K562 (cell line): ENCODE results near the gene RAE1. TPM values are rescaled to one million over a fixed set of nuclear protein-coding genes. Genes with fewer than 3 reads are reported as not detected.
A peak's percentile ranks its signal among the peaks of the same experiment; 100 is the strongest.

ENCODE experiments used
- ARID4B ChIP-seq: sonication (generic); formaldehyde crosslinking; IDR thresholded peaks from 2 replicates; pipeline ENCODE4 v1.8.0; 2022; ENCODE audit warnings: mild to moderate bottlenecking, missing genetic modification reagents
- C11orf30 ChIP-seq: fragments of 450-650 bp; IDR thresholded peaks from 2 replicates; pipeline ENCODE4 v1.6.1; 2016; ENCODE audit warnings: low read depth, mild to moderate bottlenecking
- DPF2 ChIP-seq: fragments of 450-650 bp; IDR thresholded peaks from 2 replicates; pipeline ENCODE4 v1.6.1; 2016
- FOXO4 ChIP-seq: fragments of 450-650 bp; formaldehyde crosslinking; IDR thresholded peaks from 2 replicates; pipeline ENCODE4 v1.4.0; 2020; ENCODE audit warnings: mild to moderate bottlenecking, moderate library complexity
- MTA2 ChIP-seq: fragments of 450-650 bp; IDR thresholded peaks from 2 replicates; pipeline ENCODE4 v1.6.1; 2016; ENCODE audit warnings: low read depth
- NFIX ChIP-seq: fragments of 250-450 bp; sonication (Bioruptor Pico); IDR thresholded peaks from 2 replicates; pipeline ENCODE4 v1.4.0; 2020; ENCODE audit warnings: low read depth, mild to moderate bottlenecking, moderate library complexity
- TRIM24 ChIP-seq, 2 experiments: fragments of 450-650 bp; IDR thresholded peaks; 2 replicates each; pipeline ENCODE4 v1.6.1; 2016
- ZBTB40 ChIP-seq, 2 experiments: fragments of 450-650 bp in 1 of 2; sonication (generic) in 1 of 2; formaldehyde crosslinking in 1 of 2; IDR thresholded peaks; 2 replicates each; pipeline versions ENCODE4 v1.7.1 to v1.9.0; 2016 to 2022; ENCODE audit warnings: inconsistent platforms in 1 of 2, mild to moderate bottlenecking in 1 of 2, missing genetic modification reagents in 1 of 2
- ZNF280B ChIP-seq: fragments of 250-450 bp; sonication (Bioruptor Pico); IDR thresholded peaks from 2 replicates; pipeline ENCODE4 v1.5.1; 2021; ENCODE audit warnings: mild to moderate bottlenecking
- ZNF696 ChIP-seq: fragments of 250-450 bp; sonication (Bioruptor Pico); conservative IDR thresholded peaks from 2 replicates; pipeline ENCODE4 v1.4.0; 2020; ENCODE audit warnings: mild to moderate bottlenecking, moderate library complexity
- polyA plus RNA-seq, 8 experiments: library from polyadenylated mRNA; depleted of rRNA in 4 of 8; stranded (reverse) in 5 of 8; unstranded in 3 of 8; fragments of >200 nt; fragmentation: Nextera tagmentation in 2 of 8; fragmentation: Illumina TruSeq in 1 of 8; extraction: Ambion mirVana in 2 of 8; extraction: Trizol in 1 of 8; gene quantifications; 2 replicates each; pipeline versions ENCODE4 v1.2.1 to v1.2.3, GENCODE V29; 2011 to 2014; ENCODE audit warnings: inconsistent platforms in 1 of 8, missing spikeins in 1 of 8
- total RNA-seq, 7 experiments: library from RNA; depleted of rRNA in 6 of 7; stranded (reverse); fragments of >200 nt in 6 of 7; fragmentation: Illumina TruSeq in 2 of 7; extraction: Trizol in 2 of 7; gene quantifications; 2 replicates each; pipeline versions ENCODE4 v1.2.1 to v1.2.3, GENCODE V29; 2011 to 2021; ENCODE audit warnings: low replicate concordance in 1 of 7

The RAE1 gene
- total and polyA plus RNA-seq, 9 of the 15 experiments (the other 6 are each of a cell fraction or from before 2014, with no cell fraction given): 33.7 to 248 (median 77.7) TPM

- TF ChIP-seq ARID4B (CRISPR knock-in tag) (no peak), DPF2 (peak; percentile 87), ZBTB40 (IDR thresholded peaks at IDR 0.05) (no peak), ZBTB40 (CRISPR knock-in tag; IDR thresholded peaks at IDR 0.05) (no peak), ZNF280B (CRISPR knock-in tag) (no peak), TRIM24 (IDR thresholded peaks at IDR 0.05) (no peak), ZNF696 (CRISPR knock-in tag) (no peak), MTA2 (peak; percentile 50), NFIX (CRISPR knock-in tag) (no peak), FOXO4 (CRISPR knock-in tag) (no peak), C11orf30 (peak; percentile 90)
Observed at GRCh38 chr20:57414867-57415592, 64.0 kb downstream of the RAE1 start (continued).
